Measurements from ENCODE around the gene SC5D. TPM values are rescaled to one million over a fixed set of nuclear protein-coding genes. Genes with fewer than 3 reads are reported as not detected.

SC5D gene
- total RNA-seq, 4 donors from 2014 or later, result 13.6 to 36.2 (median 33.4) TPM

GRCh38 chr11:121349790-121350189 is 57.2 kb downstream of the SC5D start:
- 72 to 75% methylated on average over 1 of the region's 1 CpG for WGBS, 2 donors
- H3K4me3 ChIP-seq (ENCODE audit: low read depth, poor library complexity, severe bottlenecking), result no peak overlapping the region
- DNase-seq (ENCODE audit: low spot score in 2 of 2), result no peak
- intact Hi-C loops (cut with DNase I; ENCODE audit: low total_unique reads), result no loop called here
- TF ChIP-seq POLR2A (IDR thresholded peaks at IDR 0.05) (no peak), CTCF (IDR thresholded peaks at IDR 0.05) (no peak)

GRCh38 chr11:121350314-121351082 is 57.9 kb downstream of the SC5D start:
- WGBS, 2 donors, result 66 to 72% methylated on average over 3 of the region's 3 CpGs
- H3K4me3 ChIP-seq (ENCODE audit: low read depth, poor library complexity, severe bottlenecking), result no peak overlapping the region
- no peak for DNase-seq (ENCODE audit: low spot score in 2 of 2)
- intact Hi-C loops (cut with DNase I; ENCODE audit: low total_unique reads), result no loop called here
- TF ChIP-seq POLR2A (IDR thresholded peaks at IDR 0.05) (no peak), CTCF (IDR thresholded peaks at IDR 0.05) (no peak)

- DNase-seq (ENCODE audit: low spot score in 2 of 2), result no peak
- intact Hi-C loops (cut with DNase I; ENCODE audit: low total_unique reads), result no loop called here
- H3K4me3 ChIP-seq (ENCODE audit: low read depth, poor library complexity, severe bottlenecking), result no peak overlapping the region
- TF ChIP-seq CTCF (IDR thresholded peaks at IDR 0.05) (no peak), POLR2A (IDR thresholded peaks at IDR 0.05) (no peak)
- WGBS, 2 donors, result 63 to 66% methylated on average over 7 of the region's 7 CpGs
These were observed 58.6 kb downstream of the SC5D start for GRCh38 chr11:121351083-121351630.

GRCh38 chr11:121352251-121352891 is 59.8 kb downstream of the SC5D start:
- no peak for TF ChIP-seq CTCF (IDR thresholded peaks at IDR 0.05)
- no peak for TF ChIP-seq POLR2A (IDR thresholded peaks at IDR 0.05)
- H3K4me3 ChIP-seq (ENCODE audit: low read depth, poor library complexity, severe bottlenecking), result no peak overlapping the region
- WGBS, 2 donors, result 52 to 70% methylated on average over 8 of the region's 8 CpGs
- intact Hi-C loops (cut with DNase I; ENCODE audit: low total_unique reads), result no loop called here
- no peak for DNase-seq (ENCODE audit: low spot score in 2 of 2)

GRCh38 chr11:121354192-121354591 is 61.6 kb downstream of the SC5D start:
- TF ChIP-seq CTCF (IDR thresholded peaks at IDR 0.05) (no peak), POLR2A (IDR thresholded peaks at IDR 0.05) (no peak)
- H3K4me3 ChIP-seq (ENCODE audit: low read depth, poor library complexity, severe bottlenecking), result no peak overlapping the region
- DNase-seq (ENCODE audit: low spot score in 2 of 2), result no peak

More at GRCh38 chr11:121354192-121354591, 61.6 kb downstream of the SC5D start:
- 93 to 100% methylated on average over 1 of the region's 1 CpG for whole genome bisulfite sequencing, 2 donors
- intact Hi-C loops (cut with DNase I; ENCODE audit: low total_unique reads), result no loop called here
